ENCODE results near the gene ZNF101. TPM values are rescaled to one million over a fixed set of nuclear protein-coding genes. Genes with fewer than 3 reads are reported as not detected.

The ZNF101 gene
- total RNA-seq, 1 experiment from 2014 or later: 51.4 TPM

DNA sequence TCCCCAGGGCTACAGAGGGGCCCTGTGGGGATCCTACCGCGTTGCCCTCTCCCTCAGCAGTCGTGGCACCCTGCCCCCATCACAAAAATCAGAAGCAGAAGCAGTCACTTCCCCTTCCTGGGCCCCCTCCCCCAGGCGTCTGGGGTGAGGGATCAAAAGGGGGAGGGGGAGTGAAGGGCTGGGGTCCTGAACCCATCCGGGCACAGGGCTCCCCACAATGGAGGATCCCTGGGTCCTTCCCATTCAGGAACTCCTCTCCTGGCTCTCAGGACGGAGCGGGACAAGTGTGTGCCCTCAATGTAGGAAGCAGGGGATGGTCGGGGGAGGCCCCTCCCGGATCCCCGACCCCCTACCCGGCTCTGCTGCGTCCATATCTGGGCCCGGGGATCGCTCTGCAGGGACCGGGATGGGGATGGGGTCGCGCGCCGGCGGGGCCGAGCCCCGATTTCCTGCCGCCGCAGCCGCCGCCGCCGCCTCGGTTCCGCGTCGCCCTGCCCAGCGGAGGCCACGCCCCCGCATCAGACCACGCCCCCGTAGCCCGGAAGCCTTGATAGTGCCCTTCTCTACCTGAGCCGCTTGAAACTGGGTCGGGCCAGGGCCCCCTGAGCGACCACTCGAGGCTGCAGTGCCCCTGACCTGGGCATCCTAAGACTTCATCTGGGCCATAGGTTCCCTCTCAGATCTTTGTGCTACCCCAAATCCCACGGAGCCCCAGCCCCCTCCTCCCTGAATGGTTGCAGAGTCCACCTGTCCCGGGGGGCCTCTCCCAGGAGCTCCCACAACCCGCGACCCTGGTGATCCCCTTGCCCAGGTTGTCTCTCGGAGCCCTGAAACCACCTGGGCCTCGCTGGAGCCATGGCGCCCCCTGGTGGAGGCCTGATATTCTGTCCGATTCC lies 25.2 kb upstream of the ZNF101 start, which contains the start of gene GMIP (continued):
- TF ChIP-seq E2F4 (CRISPR knock-in tag; IDR thresholded peaks at IDR 0.05; ENCODE audit: borderline replicate concordance, low read depth): no peak
- 0 out of 2 replicates have a peak, but pooled peaks have one; percentile 38 for TF ChIP-seq FOXP4 (CRISPR knock-in tag; IDR thresholded peaks at IDR 0.05)
- TF ChIP-seq, protein P1, sequence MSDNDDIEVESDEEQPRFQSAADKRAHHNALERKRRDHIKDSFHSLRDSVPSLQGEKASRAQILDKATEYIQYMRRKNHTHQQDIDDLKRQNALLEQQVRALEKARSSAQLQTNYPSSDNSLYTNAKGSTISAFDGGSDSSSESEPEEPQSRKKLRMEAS (CRISPR knock-in tag; IDR thresholded peaks at IDR 0.05): 0 out of 2 replicates have a peak, but pooled peaks have one; percentile 8
- peak; percentile 80; the same call in 1 of the 2 replicates for TF ChIP-seq EMX1 (CRISPR knock-in tag; IDR thresholded peaks at IDR 0.05)
- TF ChIP-seq MXD4 (CRISPR knock-in tag; IDR thresholded peaks at IDR 0.05; ENCODE audit: borderline replicate concordance): no peak
- no peak for TF ChIP-seq ZNF263 (CRISPR knock-in tag; IDR thresholded peaks at IDR 0.05; ENCODE audit: low read depth)
- TF ChIP-seq SOX15 (CRISPR knock-in tag; IDR thresholded peaks at IDR 0.05): no peak
- no peak for TF ChIP-seq GABPB1 (CRISPR knock-in tag; IDR thresholded peaks at IDR 0.05)
- no peak for TF ChIP-seq ZNF423 (CRISPR knock-in tag; IDR thresholded peaks at IDR 0.05)
- TF ChIP-seq ZNF232 (CRISPR knock-in tag; IDR thresholded peaks at IDR 0.05): no peak
- no peak for TF ChIP-seq GTF2I (CRISPR knock-in tag; conservative IDR thresholded peaks at IDR 0.05)
- TF ChIP-seq RELA (CRISPR knock-in tag; IDR thresholded peaks at IDR 0.05; ENCODE audit: borderline replicate concordance): 0 out of 2 replicates have a peak, but pooled peaks have one; percentile 60
- TF ChIP-seq STAT6 (CRISPR knock-in tag; conservative IDR thresholded peaks at IDR 0.05; ENCODE audit: low read depth): no peak
- TF ChIP-seq ZNF121 (CRISPR knock-in tag; IDR thresholded peaks at IDR 0.05): no peak
- TF ChIP-seq ZNF281 (CRISPR knock-in tag; IDR thresholded peaks at IDR 0.05): no peak
- TF ChIP-seq, protein P2, sequence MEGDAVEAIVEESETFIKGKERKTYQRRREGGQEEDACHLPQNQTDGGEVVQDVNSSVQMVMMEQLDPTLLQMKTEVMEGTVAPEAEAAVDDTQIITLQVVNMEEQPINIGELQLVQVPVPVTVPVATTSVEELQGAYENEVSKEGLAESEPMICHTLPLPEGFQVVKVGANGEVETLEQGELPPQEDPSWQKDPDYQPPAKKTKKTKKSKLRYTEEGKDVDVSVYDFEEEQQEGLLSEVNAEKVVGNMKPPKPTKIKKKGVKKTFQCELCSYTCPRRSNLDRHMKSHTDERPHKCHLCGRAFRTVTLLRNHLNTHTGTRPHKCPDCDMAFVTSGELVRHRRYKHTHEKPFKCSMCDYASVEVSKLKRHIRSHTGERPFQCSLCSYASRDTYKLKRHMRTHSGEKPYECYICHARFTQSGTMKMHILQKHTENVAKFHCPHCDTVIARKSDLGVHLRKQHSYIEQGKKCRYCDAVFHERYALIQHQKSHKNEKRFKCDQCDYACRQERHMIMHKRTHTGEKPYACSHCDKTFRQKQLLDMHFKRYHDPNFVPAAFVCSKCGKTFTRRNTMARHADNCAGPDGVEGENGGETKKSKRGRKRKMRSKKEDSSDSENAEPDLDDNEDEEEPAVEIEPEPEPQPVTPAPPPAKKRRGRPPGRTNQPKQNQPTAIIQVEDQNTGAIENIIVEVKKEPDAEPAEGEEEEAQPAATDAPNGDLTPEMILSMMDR (IDR thresholded peaks at IDR 0.05): peak; percentile 92
- TF ChIP-seq ZNF317 (CRISPR knock-in tag; IDR thresholded peaks at IDR 0.05; ENCODE audit: borderline replicate concordance, low read depth): no peak
- TF ChIP-seq NR1H2 (CRISPR knock-in tag; IDR thresholded peaks at IDR 0.05): no peak
- TF ChIP-seq FOXK1 (CRISPR knock-in tag; IDR thresholded peaks at IDR 0.05): 0 out of 2 replicates have a peak, but pooled peaks have one; percentile 26
- no peak for TF ChIP-seq TCF7 (CRISPR knock-in tag; IDR thresholded peaks at IDR 0.05; ENCODE audit: low read depth)
- no peak for TF ChIP-seq OVOL2 (CRISPR knock-in tag; IDR thresholded peaks at IDR 0.05; ENCODE audit: borderline replicate concordance)
- TF ChIP-seq IRF1 (CRISPR knock-in tag; IDR thresholded peaks at IDR 0.05): no peak
